ENCODE measurements around the gene FRMD4A. TPM values are rescaled to one million over a fixed set of nuclear protein-coding genes. Genes with fewer than 3 reads are reported as not detected.

The FRMD4A gene
- total RNA-seq, 1 donor from 2014 or later, result 0.32 TPM

- Mint-ChIP-seq H3K4me3 (ENCODE audit: low read depth) (no peak overlapping the region), H3K27ac (no peak overlapping the region), H3K9me3 (no peaks in the 10 kb centered on the region), H3K36me3 (ENCODE audit: low read depth) (peaks cover 21% of the 10 kb centered on the region), H3K4me1 (ENCODE audit: low read depth) (peaks cover 5% of the 10 kb centered on the region), H3K27me3 (ENCODE audit: low read depth) (no peaks in the 10 kb centered on the region)
- intact Hi-C loops (cut with micrococcal nuclease), result no loop called here
- DNase-seq (ENCODE audit: low spot score), result no peak
These were observed 682.3 kb downstream of the FRMD4A start for GRCh38 chr10:13648425-13648824.

GRCh38 chr10:13644866-13645265 is 685.9 kb downstream of the FRMD4A start:
- H3K4me1 Mint-ChIP-seq (ENCODE audit: low read depth), result peaks cover 4% of the 10 kb centered on the region
- no peak overlapping the region for H3K27ac Mint-ChIP-seq
- no peak overlapping the region for H3K4me3 Mint-ChIP-seq (ENCODE audit: low read depth)
- peaks cover 26% of the 10 kb centered on the region for H3K9me3 Mint-ChIP-seq
- H3K27me3 Mint-ChIP-seq (ENCODE audit: low read depth), result no peaks in the 10 kb centered on the region
- H3K36me3 Mint-ChIP-seq (ENCODE audit: low read depth), result peaks cover 46% of the 10 kb centered on the region
- intact Hi-C loops (cut with micrococcal nuclease), result no loop called here
- no peak for DNase-seq (ENCODE audit: low spot score)

GRCh38 chr10:13643016-13643415 is 687.7 kb downstream of the FRMD4A start:
- Mint-ChIP-seq H3K4me1 (ENCODE audit: low read depth) (no peaks in the 10 kb centered on the region), H3K27ac (no peak overlapping the region), H3K4me3 (ENCODE audit: low read depth) (no peak overlapping the region), H3K9me3 (peaks cover 26% of the 10 kb centered on the region), H3K27me3 (ENCODE audit: low read depth) (no peaks in the 10 kb centered on the region), H3K36me3 (ENCODE audit: low read depth) (peaks cover 47% of the 10 kb centered on the region)
- DNase-seq (ENCODE audit: low spot score), result no peak
- intact Hi-C loops (cut with micrococcal nuclease), result no loop called here

- Mint-ChIP-seq H3K9me3 (peaks cover 26% of the 10 kb centered on the region), H3K27ac (no peak overlapping the region), H3K27me3 (ENCODE audit: low read depth) (no peaks in the 10 kb centered on the region), H3K4me3 (ENCODE audit: low read depth) (no peak overlapping the region), H3K4me1 (ENCODE audit: low read depth) (no peaks in the 10 kb centered on the region), H3K36me3 (ENCODE audit: low read depth) (peaks cover 46% of the 10 kb centered on the region)
- no peak for DNase-seq (ENCODE audit: low spot score)
- intact Hi-C loops (cut with micrococcal nuclease), result no loop called here
These were observed 688.4 kb downstream of the FRMD4A start for GRCh38 chr10:13642293-13642692.

GRCh38 chr10:13637894-13638293 is 692.8 kb downstream of the FRMD4A start:
- Mint-ChIP-seq H3K4me3 (ENCODE audit: low read depth) (no peak overlapping the region), H3K4me1 (ENCODE audit: low read depth) (no peaks in the 10 kb centered on the region), H3K36me3 (ENCODE audit: low read depth) (peaks cover 42% of the 10 kb centered on the region), H3K27ac (no peak overlapping the region), H3K9me3 (peaks cover 25% of the 10 kb centered on the region), H3K27me3 (ENCODE audit: low read depth) (no peaks in the 10 kb centered on the region)
- intact Hi-C loops (cut with micrococcal nuclease), result no loop called here
- no peak for DNase-seq (ENCODE audit: low spot score)

- Mint-ChIP-seq H3K27me3 (ENCODE audit: low read depth) (no peaks in the 10 kb centered on the region), H3K36me3 (ENCODE audit: low read depth) (peaks cover 40% of the 10 kb centered on the region), H3K4me3 (ENCODE audit: low read depth) (no peak overlapping the region), H3K9me3 (peaks cover 20% of the 10 kb centered on the region), H3K27ac (no peak overlapping the region), H3K4me1 (ENCODE audit: low read depth) (no peaks in the 10 kb centered on the region)
- DNase-seq (ENCODE audit: low spot score), result no peak
- intact Hi-C loops (cut with micrococcal nuclease), result no loop called here
These were observed 693.3 kb downstream of the FRMD4A start for GRCh38 chr10:13637303-13637856.

- intact Hi-C loops (cut with micrococcal nuclease), result no loop called here
- Mint-ChIP-seq H3K27ac (no peak overlapping the region), H3K9me3 (peaks cover 14% of the 10 kb centered on the region), H3K4me1 (ENCODE audit: low read depth) (no peaks in the 10 kb centered on the region), H3K4me3 (ENCODE audit: low read depth) (no peak overlapping the region), H3K27me3 (ENCODE audit: low read depth) (no peaks in the 10 kb centered on the region), H3K36me3 (ENCODE audit: low read depth) (peaks cover 35% of the 10 kb centered on the region)
- no peak for DNase-seq (ENCODE audit: low spot score)
These were observed 693.9 kb downstream of the FRMD4A start for GRCh38 chr10:13636776-13637175.

- no peaks in the 10 kb centered on the region for H3K27me3 Mint-ChIP-seq (ENCODE audit: low read depth)
- peaks cover 29% of the 10 kb centered on the region for H3K36me3 Mint-ChIP-seq (ENCODE audit: low read depth)
- H3K27ac Mint-ChIP-seq, result no peak overlapping the region
- H3K4me1 Mint-ChIP-seq (ENCODE audit: low read depth), result no peaks in the 10 kb centered on the region
- intact Hi-C loops (cut with micrococcal nuclease), result no loop called here
- no peak overlapping the region for H3K4me3 Mint-ChIP-seq (ENCODE audit: low read depth)
- DNase-seq (ENCODE audit: low spot score), result no peak
- H3K9me3 Mint-ChIP-seq, result no peaks in the 10 kb centered on the region
These were observed 696.5 kb downstream of the FRMD4A start for GRCh38 chr10:13634207-13634606.

GRCh38 chr10:13633689-13634088 is 697.0 kb downstream of the FRMD4A start:
- H3K36me3 Mint-ChIP-seq (ENCODE audit: low read depth), result peaks cover 26% of the 10 kb centered on the region
- H3K4me3 Mint-ChIP-seq (ENCODE audit: low read depth), result no peak overlapping the region
- intact Hi-C loops (cut with micrococcal nuclease), result no loop called here
- no peak for DNase-seq (ENCODE audit: low spot score)
- H3K27me3 Mint-ChIP-seq (ENCODE audit: low read depth), result no peaks in the 10 kb centered on the region
- no peaks in the 10 kb centered on the region for H3K4me1 Mint-ChIP-seq (ENCODE audit: low read depth)
- H3K27ac Mint-ChIP-seq, result no peak overlapping the region
- H3K9me3 Mint-ChIP-seq, result no peaks in the 10 kb centered on the region

- intact Hi-C loops (cut with micrococcal nuclease), result no loop called here
- H3K36me3 Mint-ChIP-seq (ENCODE audit: low read depth), result peaks cover 20% of the 10 kb centered on the region
- no peak overlapping the region for H3K27ac Mint-ChIP-seq
- H3K9me3 Mint-ChIP-seq, result no peaks in the 10 kb centered on the region
- no peak overlapping the region for H3K4me3 Mint-ChIP-seq (ENCODE audit: low read depth)
- DNase-seq (ENCODE audit: low spot score), result no peak
- no peaks in the 10 kb centered on the region for H3K27me3 Mint-ChIP-seq (ENCODE audit: low read depth)
- H3K4me1 Mint-ChIP-seq (ENCODE audit: low read depth), result no peaks in the 10 kb centered on the region
These were observed 697.8 kb downstream of the FRMD4A start for GRCh38 chr10:13632884-13633440.

- Mint-ChIP-seq H3K27ac (no peak overlapping the region), H3K36me3 (ENCODE audit: low read depth) (peaks cover 18% of the 10 kb centered on the region), H3K27me3 (ENCODE audit: low read depth) (no peaks in the 10 kb centered on the region), H3K9me3 (no peaks in the 10 kb centered on the region), H3K4me1 (ENCODE audit: low read depth) (no peaks in the 10 kb centered on the region), H3K4me3 (ENCODE audit: low read depth) (no peak overlapping the region)
- no peak for DNase-seq (ENCODE audit: low spot score)
- intact Hi-C loops (cut with micrococcal nuclease), result no loop called here
These were observed 698.3 kb downstream of the FRMD4A start for GRCh38 chr10:13632440-13632839.

GRCh38 chr10:13631594-13631993 is 699.1 kb downstream of the FRMD4A start:
- Mint-ChIP-seq H3K27me3 (ENCODE audit: low read depth) (no peaks in the 10 kb centered on the region), H3K27ac (no peak overlapping the region), H3K4me1 (ENCODE audit: low read depth) (no peaks in the 10 kb centered on the region), H3K36me3 (ENCODE audit: low read depth) (peaks cover 17% of the 10 kb centered on the region), H3K4me3 (ENCODE audit: low read depth) (no peak overlapping the region), H3K9me3 (no peaks in the 10 kb centered on the region)
- DNase-seq (ENCODE audit: low spot score), result no peak
- intact Hi-C loops (cut with micrococcal nuclease), result no loop called here

GRCh38 chr10:13630231-13630630 is 700.5 kb downstream of the FRMD4A start:
- peaks cover 15% of the 10 kb centered on the region for H3K36me3 Mint-ChIP-seq (ENCODE audit: low read depth)
- peaks cover under 1% of the 10 kb centered on the region for H3K4me1 Mint-ChIP-seq (ENCODE audit: low read depth)
- no peak overlapping the region for H3K4me3 Mint-ChIP-seq (ENCODE audit: low read depth)
- H3K27ac Mint-ChIP-seq, result no peak overlapping the region
- intact Hi-C loops (cut with micrococcal nuclease), result no loop called here
- H3K9me3 Mint-ChIP-seq, result no peaks in the 10 kb centered on the region
- no peak for DNase-seq (ENCODE audit: low spot score)
- H3K27me3 Mint-ChIP-seq (ENCODE audit: low read depth), result no peaks in the 10 kb centered on the region

- H3K4me1 Mint-ChIP-seq (ENCODE audit: low read depth), result peaks cover 1% of the 10 kb centered on the region
- intact Hi-C loops (cut with micrococcal nuclease), result no loop called here
- no peaks in the 10 kb centered on the region for H3K27me3 Mint-ChIP-seq (ENCODE audit: low read depth)
- H3K36me3 Mint-ChIP-seq (ENCODE audit: low read depth), result peaks cover 14% of the 10 kb centered on the region
- H3K27ac Mint-ChIP-seq, result no peak overlapping the region
- DNase-seq (ENCODE audit: low spot score), result no peak
- no peaks in the 10 kb centered on the region for H3K9me3 Mint-ChIP-seq
- no peak overlapping the region for H3K4me3 Mint-ChIP-seq (ENCODE audit: low read depth)
These were observed 701.6 kb downstream of the FRMD4A start for GRCh38 chr10:13629116-13629515.
